ENCODE measurements around the gene AUTS2. TPM values are rescaled to one million over a fixed set of nuclear protein-coding genes. Genes with fewer than 3 reads are reported as not detected.

AUTS2 gene
- total RNA-seq, 1 experiment from 2014 or later: 256 TPM

DNA sequence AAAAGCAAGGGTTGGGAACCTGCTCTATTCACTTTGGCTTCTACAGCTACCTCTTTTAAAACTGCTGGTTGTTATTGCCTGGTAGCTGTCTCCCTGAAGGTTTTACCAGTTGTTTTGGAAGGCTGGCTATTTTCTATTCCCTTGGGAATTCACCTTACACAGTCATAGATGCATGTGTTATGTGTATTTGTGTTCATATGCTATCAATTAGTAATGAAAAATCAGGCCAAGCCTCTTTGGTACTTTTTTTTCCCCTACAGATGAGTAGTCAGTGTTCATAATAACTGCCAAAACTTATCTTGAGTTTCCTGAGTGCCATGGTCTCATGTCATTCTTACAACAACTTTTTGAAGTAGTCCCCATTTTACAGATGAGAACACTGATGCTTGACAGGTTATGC, 795.7 kb downstream of the AUTS2 start:
- no peaks in the 10 kb centered on the region for H4K20me1 ChIP-seq (ENCODE audit: control insufficient read depth, insufficient read depth, insufficient read length)
- no peak overlapping the region for H2AFZ ChIP-seq (ENCODE audit: low read length)
- Mint-ChIP-seq H3K27ac (no peak overlapping the region), H3K36me3 (ENCODE audit: insufficient read depth in 1 of 3, low read depth in 3 of 3) (no peaks in the 10 kb centered on the region), H3K4me1 (peaks cover 11 to 15% of the 10 kb centered on the region in 2 experiments), H3K4me3 (no peak overlapping the region), H3K9me3 (no peaks in the 10 kb centered on the region), H3K27me3 (ENCODE audit: low read depth) (no peaks in the 10 kb centered on the region; the same call in 1 of the 2 replicates)
- no peak overlapping the region for H3K27ac ChIP-seq (ENCODE audit: insufficient read length, low read depth, low read length)
- TF ChIP-seq, protein P1, sequence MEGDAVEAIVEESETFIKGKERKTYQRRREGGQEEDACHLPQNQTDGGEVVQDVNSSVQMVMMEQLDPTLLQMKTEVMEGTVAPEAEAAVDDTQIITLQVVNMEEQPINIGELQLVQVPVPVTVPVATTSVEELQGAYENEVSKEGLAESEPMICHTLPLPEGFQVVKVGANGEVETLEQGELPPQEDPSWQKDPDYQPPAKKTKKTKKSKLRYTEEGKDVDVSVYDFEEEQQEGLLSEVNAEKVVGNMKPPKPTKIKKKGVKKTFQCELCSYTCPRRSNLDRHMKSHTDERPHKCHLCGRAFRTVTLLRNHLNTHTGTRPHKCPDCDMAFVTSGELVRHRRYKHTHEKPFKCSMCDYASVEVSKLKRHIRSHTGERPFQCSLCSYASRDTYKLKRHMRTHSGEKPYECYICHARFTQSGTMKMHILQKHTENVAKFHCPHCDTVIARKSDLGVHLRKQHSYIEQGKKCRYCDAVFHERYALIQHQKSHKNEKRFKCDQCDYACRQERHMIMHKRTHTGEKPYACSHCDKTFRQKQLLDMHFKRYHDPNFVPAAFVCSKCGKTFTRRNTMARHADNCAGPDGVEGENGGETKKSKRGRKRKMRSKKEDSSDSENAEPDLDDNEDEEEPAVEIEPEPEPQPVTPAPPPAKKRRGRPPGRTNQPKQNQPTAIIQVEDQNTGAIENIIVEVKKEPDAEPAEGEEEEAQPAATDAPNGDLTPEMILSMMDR (conservative IDR thresholded peaks at IDR 0.05): no peak
- H3K23me2 ChIP-seq (ENCODE audit: insufficient read length, low read depth, low read length, poor library complexity, severe bottlenecking): no peaks in the 10 kb centered on the region
- no peak overlapping the region for H2BK15ac ChIP-seq (ENCODE audit: low read depth, low read length)
- H3K4me1 ChIP-seq (ENCODE audit: insufficient read depth, low read length): no peaks in the 10 kb centered on the region; the same call in 1 of the 2 replicates
- no peak overlapping the region for H3K56ac ChIP-seq (ENCODE audit: insufficient read length, low read depth, low read length)
- no peak overlapping the region for H3K4ac ChIP-seq (ENCODE audit: low read depth, low read length)
- H3K23ac ChIP-seq (ENCODE audit: insufficient read length, low read depth, low read length): no peak overlapping the region
- no peak overlapping the region for H3K18ac ChIP-seq (ENCODE audit: insufficient read length, low read depth, low read length)
- H3K27me3 ChIP-seq (ENCODE audit: insufficient read depth, low read length): no peaks in the 10 kb centered on the region
- H3K14ac ChIP-seq (ENCODE audit: insufficient read depth, low read length): no peak overlapping the region
- H2AK5ac ChIP-seq (ENCODE audit: insufficient read length, low read length): no peak overlapping the region
- no peak overlapping the region for H3K9ac ChIP-seq (ENCODE audit: extremely low read depth, insufficient read length, low read length)
- no peak overlapping the region for H4K8ac ChIP-seq (replicated peaks; ENCODE audit: insufficient read length, low read depth, low read length)
- H2BK120ac ChIP-seq (ENCODE audit: low read depth, low read length, poor library complexity, severe bottlenecking): no peak overlapping the region
- H3K79me1 ChIP-seq (ENCODE audit: insufficient read depth, low read depth, low read length, poor library complexity, severe bottlenecking): no peaks in the 10 kb centered on the region
- H4K91ac ChIP-seq (ENCODE audit: insufficient read length, low read depth, low read length): no peak overlapping the region
- no peak overlapping the region for H3T11ph ChIP-seq (ENCODE audit: low read length)
- H2BK20ac ChIP-seq (ENCODE audit: low read depth, low read length, poor library complexity, severe bottlenecking): no peak overlapping the region
- no peak overlapping the region for H2BK12ac ChIP-seq (ENCODE audit: insufficient read length, low read depth, low read length)
- H3K4me2 ChIP-seq (ENCODE audit: insufficient read depth, insufficient read length, low read length): no peak overlapping the region
- H4K5ac ChIP-seq (ENCODE audit: insufficient read length, low read depth, low read length): no peak overlapping the region
- DNase-seq: no peak
- H3K79me2 ChIP-seq (ENCODE audit: insufficient read depth, low read length): no peaks in the 10 kb centered on the region
- H2BK5ac ChIP-seq (ENCODE audit: insufficient read length, low read length): no peak overlapping the region
- H3K9me3 ChIP-seq (ENCODE audit: control insufficient read depth, low read depth, low read length): no peaks in the 10 kb centered on the region

Data from H9 (cell line).